ENCODE results near the gene AGAP2.

AGAP2 gene

DNA sequence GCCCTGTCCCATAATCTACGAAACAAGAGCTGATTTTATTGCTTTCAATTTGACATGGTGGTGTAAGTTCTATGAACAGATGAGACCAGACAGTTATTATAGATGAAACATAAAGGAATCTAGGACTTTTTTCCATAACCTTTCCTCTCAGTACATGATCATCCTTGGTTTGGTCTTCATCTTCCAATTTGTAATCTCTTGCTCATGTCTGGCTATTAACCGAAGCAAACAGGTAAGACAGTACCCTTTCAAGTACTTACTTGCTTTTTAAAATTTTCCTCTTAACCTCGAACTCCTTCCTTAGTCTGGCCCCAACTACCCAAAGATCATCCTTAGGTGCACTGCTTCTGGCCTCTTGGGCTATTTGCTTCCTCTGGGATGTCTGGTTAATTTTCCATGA is 7.5 kb upstream of the AGAP2 start:
- Histone ChIP-seq H3K27ac (no peak overlapping the region), H3K4me3 (ENCODE audit: low read depth, low read length) (peak overlapping the region; percentile 97), H3K9ac (no peak overlapping the region), H3K4me2 (ENCODE audit: low read length) (peak overlapping the region; percentile 94), H3K79me2 (no peaks in the 10 kb centered on the region), H3K9me3 (ENCODE audit: control insufficient read depth, low read length) (no peaks in the 10 kb centered on the region), H2AFZ (no peak overlapping the region), H3K36me3 (ENCODE audit: control insufficient read depth, insufficient read depth, low read length) (no peaks in the 10 kb centered on the region), H3K4me1 (peaks cover 9% of the 10 kb centered on the region), H3K27me3 (ENCODE audit: control insufficient read depth, insufficient read depth, low read length) (no peaks in the 10 kb centered on the region)
- TF ChIP-seq, protein P1, sequence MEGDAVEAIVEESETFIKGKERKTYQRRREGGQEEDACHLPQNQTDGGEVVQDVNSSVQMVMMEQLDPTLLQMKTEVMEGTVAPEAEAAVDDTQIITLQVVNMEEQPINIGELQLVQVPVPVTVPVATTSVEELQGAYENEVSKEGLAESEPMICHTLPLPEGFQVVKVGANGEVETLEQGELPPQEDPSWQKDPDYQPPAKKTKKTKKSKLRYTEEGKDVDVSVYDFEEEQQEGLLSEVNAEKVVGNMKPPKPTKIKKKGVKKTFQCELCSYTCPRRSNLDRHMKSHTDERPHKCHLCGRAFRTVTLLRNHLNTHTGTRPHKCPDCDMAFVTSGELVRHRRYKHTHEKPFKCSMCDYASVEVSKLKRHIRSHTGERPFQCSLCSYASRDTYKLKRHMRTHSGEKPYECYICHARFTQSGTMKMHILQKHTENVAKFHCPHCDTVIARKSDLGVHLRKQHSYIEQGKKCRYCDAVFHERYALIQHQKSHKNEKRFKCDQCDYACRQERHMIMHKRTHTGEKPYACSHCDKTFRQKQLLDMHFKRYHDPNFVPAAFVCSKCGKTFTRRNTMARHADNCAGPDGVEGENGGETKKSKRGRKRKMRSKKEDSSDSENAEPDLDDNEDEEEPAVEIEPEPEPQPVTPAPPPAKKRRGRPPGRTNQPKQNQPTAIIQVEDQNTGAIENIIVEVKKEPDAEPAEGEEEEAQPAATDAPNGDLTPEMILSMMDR (IDR thresholded peaks at IDR 0.05): no peak

DNA sequence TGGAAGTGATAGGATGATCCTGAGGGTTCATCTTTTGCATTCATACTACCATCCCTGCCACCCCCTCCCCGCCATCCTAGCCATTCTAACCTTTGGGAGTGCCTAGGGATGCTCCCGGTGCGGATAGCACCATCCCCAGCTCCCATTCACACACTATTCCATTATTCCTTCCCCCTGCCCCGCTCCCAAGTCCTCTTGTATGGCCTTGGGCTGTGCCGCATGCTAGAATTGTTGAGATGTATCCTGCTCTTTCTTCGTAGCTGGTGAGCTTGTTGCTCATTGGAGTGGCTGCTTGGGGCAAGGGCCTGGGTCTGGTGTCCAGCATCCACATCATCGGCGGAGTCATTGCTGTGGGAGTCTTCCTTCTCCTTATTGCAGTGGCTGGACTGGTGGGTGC is 6.9 kb upstream of the AGAP2 start:
- peak overlapping the region; percentile 97 for H3K4me3 ChIP-seq (ENCODE audit: low read depth, low read length)
- H3K27ac ChIP-seq: peak overlapping the region; percentile 96
- H3K4me1 ChIP-seq: peaks cover 9% of the 10 kb centered on the region
- no peak overlapping the region for H3K9ac ChIP-seq
- no peaks in the 10 kb centered on the region for H3K9me3 ChIP-seq (ENCODE audit: control insufficient read depth, low read length)
- no peaks in the 10 kb centered on the region for H3K27me3 ChIP-seq (ENCODE audit: control insufficient read depth, insufficient read depth, low read length)
- peak overlapping the region; percentile 86 for H2AFZ ChIP-seq
- no peaks in the 10 kb centered on the region for H3K79me2 ChIP-seq
- no peaks in the 10 kb centered on the region for H3K36me3 ChIP-seq (ENCODE audit: control insufficient read depth, insufficient read depth, low read length)
- TF ChIP-seq, protein P1 (IDR thresholded peaks at IDR 0.05): no peak
- H3K4me2 ChIP-seq (ENCODE audit: low read length): peak overlapping the region; percentile 94

DNA sequence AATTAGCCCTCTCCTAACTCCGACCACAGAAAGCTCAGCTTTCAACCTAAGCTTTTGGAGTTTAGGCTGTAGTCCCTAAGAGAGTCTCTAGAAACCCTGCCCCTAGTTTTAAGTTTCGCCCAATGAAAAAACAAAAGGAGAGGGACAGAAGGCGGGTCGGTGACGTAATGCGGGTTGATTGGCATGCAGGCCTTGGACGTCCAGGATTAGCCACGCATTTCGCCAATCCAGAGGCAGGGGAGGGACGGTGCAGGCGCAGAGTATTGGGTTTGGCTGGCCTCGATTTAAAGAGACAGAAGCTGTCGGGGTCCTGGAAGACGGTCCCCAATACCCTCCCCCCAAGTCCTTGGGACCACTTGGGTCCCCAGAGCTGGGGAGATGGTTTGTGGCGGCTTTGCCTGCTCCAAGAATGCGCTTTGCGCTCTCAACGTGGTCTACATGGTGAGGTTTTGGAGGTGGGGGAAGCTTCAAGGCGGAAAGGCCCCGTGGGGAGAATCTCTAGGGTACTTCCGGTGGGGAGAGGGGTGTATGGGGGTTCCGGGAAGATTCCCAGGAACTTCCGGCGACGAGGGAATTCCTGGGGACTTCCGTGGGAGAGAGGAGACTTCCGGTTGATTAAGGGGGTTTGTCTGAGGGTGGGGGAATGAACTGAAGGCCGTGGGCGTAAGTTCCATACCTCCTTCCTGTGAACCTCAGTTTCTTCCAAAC is 6.4 kb upstream of the AGAP2 start, which contains the start of gene TSPAN31:
Gene TSPAN31 (plus strand): TSS at position 263 of the 708 bp plus-strand sequence. CDS start 116 bp downstream, at position 379.
- Histone ChIP-seq H3K4me1 (peaks cover 9% of the 10 kb centered on the region), H3K9ac (peak within 1 kb of the TSS; percentile 94), H3K4me3 (ENCODE audit: low read depth, low read length) (peak within 1 kb of the TSS; percentile 97), H3K79me2 (no peaks in the 10 kb centered on the region), H2AFZ (peak within 1 kb of the TSS; percentile 86), H3K4me2 (ENCODE audit: low read length) (peak within 1 kb of the TSS; percentile 94), H3K9me3 (ENCODE audit: control insufficient read depth, low read length) (no peaks in the 10 kb centered on the region), H3K27me3 (ENCODE audit: control insufficient read depth, insufficient read depth, low read length) (no peaks in the 10 kb centered on the region), H3K27ac (peak within 1 kb of the TSS; percentile 96), H3K36me3 (ENCODE audit: control insufficient read depth, insufficient read depth, low read length) (no peaks in the 10 kb centered on the region)
- TF ChIP-seq, protein P1 (IDR thresholded peaks at IDR 0.05): peak; percentile 10

DNA sequence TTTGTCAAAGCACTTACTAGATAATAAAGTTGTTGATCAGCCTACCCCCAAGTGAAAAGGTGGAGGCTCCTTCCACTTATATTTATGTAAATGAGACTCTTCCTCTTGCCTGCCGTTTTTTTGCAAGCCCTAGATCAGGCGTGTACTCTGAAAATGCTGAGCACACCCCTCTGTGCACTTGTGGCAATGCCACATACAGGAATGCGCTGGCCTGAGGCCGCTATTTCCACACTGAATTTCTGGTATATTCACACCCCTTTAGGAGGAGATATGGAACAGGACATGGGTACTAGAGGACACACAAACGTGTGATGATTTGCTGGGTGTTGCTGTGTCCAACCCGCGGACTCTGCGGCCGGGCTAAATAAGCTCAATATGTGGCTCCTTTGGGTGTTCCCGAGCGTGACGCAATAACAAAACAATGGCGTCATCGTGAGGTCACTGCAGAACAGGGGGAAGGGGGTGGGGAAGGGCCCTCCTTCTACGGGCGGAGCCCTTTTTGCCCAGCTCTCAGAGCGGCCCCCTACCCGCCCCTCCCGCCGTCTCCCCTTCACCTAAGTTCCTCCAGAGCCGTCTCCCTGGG is 5.7 kb upstream of the AGAP2 start:
- Histone ChIP-seq H3K27ac (peak overlapping the region; percentile 96), H3K9me3 (ENCODE audit: control insufficient read depth, low read length) (no peaks in the 10 kb centered on the region), H3K79me2 (no peaks in the 10 kb centered on the region), H2AFZ (peak overlapping the region; percentile 86), H3K4me1 (peaks cover 9% of the 10 kb centered on the region), H3K4me2 (ENCODE audit: low read length) (peak overlapping the region; percentile 53), H3K36me3 (ENCODE audit: control insufficient read depth, insufficient read depth, low read length) (no peaks in the 10 kb centered on the region), H3K4me3 (ENCODE audit: low read depth, low read length) (peak overlapping the region; percentile 97), H3K9ac (no peak overlapping the region), H3K27me3 (ENCODE audit: control insufficient read depth, insufficient read depth, low read length) (no peaks in the 10 kb centered on the region)
- TF ChIP-seq, protein P1 (IDR thresholded peaks at IDR 0.05): no peak
